HepG2 (cell line): ENCODE measurements around the gene MNX1. TPM values are rescaled to one million over a fixed set of nuclear protein-coding genes. Genes with fewer than 3 reads are reported as not detected.

Experiments
- ARID4A ChIP-seq: sonication (generic); formaldehyde crosslinking; IDR thresholded peaks from 2 replicates; pipeline ENCODE4 v1.5.0; 2020; ENCODE audit warnings: mild to moderate bottlenecking, missing genetic modification reagents, borderline replicate concordance
- ATF6 ChIP-seq: sonication (generic); formaldehyde crosslinking; conservative IDR thresholded peaks from 2 replicates; pipeline ENCODE4 v1.4.0; 2020; ENCODE audit warnings: missing genetic modification reagents
- MYPOP ChIP-seq: sonication (generic); formaldehyde crosslinking; IDR thresholded peaks from 2 replicates; pipeline ENCODE4 v1.8.1; 2023; ENCODE audit warnings: mild to moderate bottlenecking, moderate library complexity, missing genetic modification reagents
- ZNF772 ChIP-seq: sonication (generic); formaldehyde crosslinking; IDR thresholded peaks from 2 replicates; pipeline ENCODE4 v1.5.0; 2020; ENCODE audit warnings: mild to moderate bottlenecking, missing genetic modification reagents
- polyA plus RNA-seq, 8 experiments: library from polyadenylated mRNA; depleted of rRNA in 3 of 8; stranded (reverse) in 7 of 8; unstranded in 1 of 8; fragments of >200 nt; fragmentation: Illumina TruSeq in 4 of 8; extraction: Trizol in 4 of 8; gene quantifications; 2 replicates each; pipeline versions ENCODE4 v1.2.1 to v1.2.3, GENCODE V29; 2011 to 2016; ENCODE audit warnings: low read depth in 4 of 8, missing spikeins in 1 of 8, mixed read lengths in 1 of 8; ENCODE audit not compliant: insufficient read depth in 1 of 8
- total RNA-seq, 5 experiments: library from RNA; depleted of rRNA; stranded (reverse); fragments of >200 nt; fragmentation: Illumina TruSeq; extraction: Trizol; gene quantifications; 2 replicates each; pipeline ENCODE4 v1.2.3, GENCODE V29; 2016; ENCODE audit warnings: low read depth in 1 of 5

MNX1 gene
- total and polyA plus RNA-seq, 2 of the 13 experiments (the other 11 are each of a cell fraction or from before 2014, with no cell fraction given), result 0.94 to 6.1 TPM

- 0 out of 2 replicates have a peak, but pooled peaks have one; percentile 21 for TF ChIP-seq ARID4A (CRISPR knock-in tag)
- 0 out of 2 replicates have a peak, but pooled peaks have one; percentile 25 for TF ChIP-seq ZNF772 (CRISPR knock-in tag)
- no peak for TF ChIP-seq ATF6
- no peak for TF ChIP-seq MYPOP
Observed at GRCh38 chr7:157000741-157001653, 9.5 kb downstream of the MNX1 start (continued).
